HG03175 (cell line): ENCODE results near the gene UST.
A peak's percentile ranks its signal among the peaks of the same experiment; 100 is the strongest.

Experiments used
- ATAC-seq: cut with Tn5 transposase; IDR thresholded peaks from one replicate; pipeline ENCODE4 v1.9.1; 2021; ENCODE audit warnings: mild to moderate bottlenecking, moderate library complexity; ENCODE audit not compliant: unreplicated experiment

Gene UST

DNA sequence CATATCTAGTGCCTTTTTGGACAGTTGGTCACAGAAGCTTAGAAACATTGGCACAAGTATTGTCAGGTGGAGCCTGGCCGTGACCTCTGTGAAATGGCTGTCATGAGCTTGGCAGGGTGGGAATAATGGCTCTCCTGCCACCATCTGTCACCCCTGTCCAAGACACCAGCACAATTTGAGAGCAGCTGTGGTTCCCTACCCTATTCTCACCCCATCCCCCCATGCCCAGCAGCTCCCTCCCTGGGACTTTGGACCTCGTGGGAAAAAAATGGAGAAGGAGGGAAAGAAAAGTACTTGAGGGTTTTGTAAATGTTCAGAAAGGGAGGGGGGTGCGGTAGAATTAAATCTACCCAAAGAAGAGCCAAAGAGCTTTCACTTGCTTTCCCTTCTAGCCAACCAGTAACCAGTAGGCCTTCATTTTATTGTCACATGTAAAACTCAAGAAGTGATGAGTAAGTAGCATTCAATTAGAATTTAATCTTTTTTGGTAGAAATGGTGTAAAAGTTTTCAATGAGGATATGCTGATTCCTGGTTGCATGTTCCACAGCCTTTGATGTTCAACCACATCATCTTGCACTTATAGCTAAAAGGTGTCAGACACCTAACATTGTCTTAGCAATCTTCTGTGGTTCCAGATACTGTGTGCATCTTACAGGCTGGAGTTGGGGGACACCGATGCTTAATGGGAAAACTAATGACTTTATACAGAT lies 307.2 kb downstream of the UST start:
- peak; percentile 1 for ATAC-seq

DNA sequence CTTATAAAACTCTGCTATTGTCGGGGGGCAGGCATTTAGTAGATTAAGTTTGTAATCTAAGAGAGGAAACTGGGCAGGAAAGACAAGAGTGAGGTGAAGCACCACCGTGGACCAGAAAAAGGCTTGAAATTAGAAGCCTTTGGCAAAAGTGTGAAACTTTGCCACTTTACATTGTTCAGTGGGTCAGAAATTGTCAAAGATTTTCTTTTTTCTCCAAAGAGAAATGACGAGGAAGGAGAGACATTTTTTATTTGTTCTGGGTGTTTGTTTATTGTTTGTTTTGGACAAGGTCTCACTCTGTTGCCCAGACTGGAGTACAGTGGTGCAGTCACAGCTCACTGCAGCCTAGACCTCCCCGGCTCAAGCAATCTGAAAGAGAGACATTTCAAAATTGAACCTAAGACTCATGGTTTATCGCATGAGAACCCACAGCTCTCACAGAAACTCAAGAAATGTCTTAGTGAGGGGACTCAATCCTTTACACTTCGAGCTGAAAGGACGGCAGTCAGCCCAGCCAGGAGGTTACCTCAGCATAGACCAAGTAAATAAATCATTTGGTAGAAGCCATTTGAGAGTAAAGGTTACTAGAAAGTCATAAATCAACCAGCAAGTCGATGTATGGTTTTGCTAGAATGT lies 307.8 kb downstream of the UST start:
- peak; percentile 82 for ATAC-seq

DNA sequence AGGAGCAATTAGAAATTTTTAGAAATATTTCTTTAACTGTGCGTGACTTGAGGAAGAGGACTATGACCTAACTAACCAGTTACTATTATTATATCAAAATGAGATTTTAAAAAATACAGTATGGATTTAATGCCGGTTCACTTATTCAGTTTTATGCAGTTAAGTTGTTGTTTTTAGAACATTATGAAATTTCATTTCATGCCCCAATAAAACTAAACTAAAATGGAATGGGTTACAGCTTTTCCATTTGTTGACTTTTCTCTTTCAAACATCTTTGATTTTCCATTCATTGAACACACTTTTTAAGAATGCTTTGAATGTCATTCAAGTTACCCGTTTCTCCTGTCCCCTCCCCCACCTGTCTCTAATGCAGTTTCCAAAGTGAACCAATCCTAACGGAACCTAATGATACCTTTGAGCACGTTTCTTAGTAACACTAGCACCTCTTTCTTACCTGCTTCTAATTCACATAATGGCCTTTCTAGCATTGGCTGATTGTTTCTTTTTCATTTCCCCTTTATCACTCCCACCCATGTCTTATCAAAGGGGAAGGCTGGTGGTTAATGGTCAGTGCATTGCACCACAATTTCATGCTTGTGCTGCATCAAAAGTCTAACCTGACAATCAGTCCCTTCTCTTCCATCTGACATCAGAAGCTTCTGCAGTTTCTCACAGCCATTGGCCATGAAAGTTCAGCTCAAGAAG lies 308.5 kb downstream of the UST start:
- peak; percentile 28 for ATAC-seq

DNA sequence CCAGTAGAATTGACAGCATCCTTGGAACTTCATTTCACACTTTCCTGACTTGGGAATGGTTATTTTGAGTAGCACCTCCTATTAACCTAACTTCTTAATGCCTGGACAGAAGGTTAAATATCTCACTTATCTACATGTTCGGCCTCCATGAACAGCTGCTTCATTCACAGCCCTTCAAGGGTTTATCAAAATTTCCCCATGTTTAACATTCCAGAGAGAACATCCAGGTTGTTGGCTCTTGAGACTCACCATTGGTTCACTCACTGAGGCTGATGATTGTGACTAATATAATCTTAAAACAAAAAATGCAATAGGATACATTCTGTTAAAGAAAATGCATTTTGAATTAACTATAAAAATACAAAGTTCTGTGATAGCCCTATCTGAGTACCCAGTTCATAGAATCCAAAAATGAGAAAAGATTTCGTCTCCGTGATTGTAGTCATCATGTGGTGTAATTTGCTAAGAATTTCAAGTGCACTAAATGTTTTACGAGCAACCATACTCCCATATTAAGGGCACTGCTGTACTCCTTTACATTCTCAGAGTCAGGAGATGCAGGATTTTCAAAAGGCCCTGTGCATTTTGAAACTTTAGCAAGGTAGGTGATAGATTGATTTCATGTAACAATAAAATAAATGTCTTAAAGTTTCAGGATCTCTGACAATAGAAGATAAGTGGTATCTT lies 310.1 kb downstream of the UST start:
- ATAC-seq = no peak

DNA sequence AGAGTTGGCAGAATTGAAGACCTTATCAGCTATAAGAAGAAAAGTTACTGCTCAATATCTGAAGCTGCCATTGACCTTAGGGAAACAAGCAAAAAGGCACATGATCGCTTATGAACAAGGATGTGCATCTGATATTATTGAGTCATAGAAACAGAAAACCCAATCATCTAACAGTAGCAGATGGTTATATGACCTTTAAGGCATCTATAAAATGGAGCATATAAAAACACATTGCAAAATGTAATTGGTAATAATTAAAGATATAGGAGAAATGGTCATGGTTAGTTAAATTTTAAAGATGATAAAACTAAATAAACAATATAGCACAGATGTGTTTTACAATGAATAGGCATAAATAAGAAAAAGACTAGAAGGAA lies 310.6 kb downstream of the UST start:
- no peak for ATAC-seq

DNA sequence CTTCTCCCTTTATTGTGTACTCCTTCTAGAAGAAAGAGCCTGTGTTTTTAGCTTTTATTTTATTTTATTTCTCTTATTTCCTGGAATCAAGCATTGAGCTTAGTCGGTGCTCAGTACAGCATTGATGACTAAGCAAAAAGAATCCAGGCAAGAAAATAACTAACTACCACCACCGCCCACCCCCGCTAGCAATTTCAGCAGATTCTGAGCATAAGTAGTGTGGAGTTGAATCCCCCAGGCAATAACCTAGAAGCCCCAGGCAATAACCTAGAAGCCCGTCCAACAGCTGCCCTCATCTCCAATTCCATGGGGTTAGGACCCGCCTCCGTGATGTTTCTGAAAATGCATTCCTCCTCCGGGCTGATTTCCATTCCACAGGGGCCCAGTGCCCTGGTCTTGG lies 312.7 kb downstream of the UST start:
- ATAC-seq = no peak

DNA sequence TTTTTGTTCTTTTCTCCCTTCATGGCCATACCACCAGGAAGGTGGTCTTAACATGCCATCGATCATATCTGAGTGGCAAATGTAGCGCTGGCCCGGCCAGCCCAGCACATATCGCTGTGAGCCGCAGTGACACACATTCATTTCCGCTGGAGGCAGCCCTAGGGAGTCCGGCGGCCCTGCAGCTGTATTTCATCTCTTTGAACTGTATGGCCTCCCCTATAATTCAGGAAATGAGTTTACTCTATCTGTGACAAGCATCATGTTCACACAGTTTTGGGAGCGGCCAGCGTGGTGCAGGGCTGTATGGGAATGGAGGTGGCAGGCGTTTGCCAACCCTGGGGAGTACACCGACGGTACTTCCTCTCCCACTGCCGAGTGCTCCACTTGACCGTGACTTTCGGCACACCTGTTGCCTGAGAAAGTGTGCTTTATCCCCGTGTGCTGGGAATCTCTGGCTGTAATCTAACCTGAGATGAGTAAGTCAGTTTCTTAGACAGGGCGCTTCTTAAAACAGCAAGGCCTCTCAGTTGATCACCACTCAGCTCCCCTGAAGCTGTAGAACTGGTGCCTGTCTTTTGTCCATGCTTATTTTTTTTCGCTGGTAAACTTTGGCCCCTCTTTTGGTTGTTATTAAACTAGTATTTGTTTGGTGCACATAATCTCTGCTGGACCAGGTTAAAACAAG lies 313.6 kb downstream of the UST start:
- ATAC-seq = peak; percentile 88

DNA sequence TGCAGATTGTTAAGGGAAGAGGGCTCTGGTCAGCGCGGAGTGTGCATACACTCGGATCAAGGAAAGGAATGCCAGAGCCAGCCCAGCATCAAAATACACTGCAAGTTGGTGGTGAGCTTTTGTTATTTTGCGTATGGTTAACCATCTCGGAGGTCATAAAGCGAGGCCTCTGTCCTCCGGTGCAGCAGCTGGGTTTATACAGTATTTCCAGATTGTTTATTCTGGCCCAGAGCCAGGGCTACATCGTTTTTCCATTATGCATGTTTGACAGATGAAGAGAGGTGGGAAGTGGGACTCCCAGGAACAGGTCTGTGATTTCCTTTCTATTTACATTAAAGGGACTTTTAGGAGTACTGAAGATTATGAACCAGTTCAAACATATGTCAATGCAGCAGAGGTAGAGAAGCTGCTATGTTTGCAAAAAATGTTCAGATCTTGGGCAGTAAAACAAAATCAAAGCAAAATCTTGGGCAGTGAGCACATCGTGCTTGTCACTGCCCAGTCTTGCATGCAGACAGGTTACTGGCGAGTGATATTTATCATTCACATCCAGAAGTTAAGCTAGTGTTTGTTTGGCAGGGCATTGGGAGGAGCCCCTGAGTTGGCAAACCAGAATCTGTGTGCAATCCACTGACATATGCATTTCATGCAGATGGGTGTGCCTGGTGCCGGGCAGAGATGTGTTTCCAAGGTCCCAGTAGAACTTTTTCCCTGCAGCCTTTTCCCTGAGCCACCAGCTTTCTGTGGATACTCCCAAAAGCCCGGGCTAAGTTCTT lies 314.3 kb downstream of the UST start:
- ATAC-seq = no peak

DNA sequence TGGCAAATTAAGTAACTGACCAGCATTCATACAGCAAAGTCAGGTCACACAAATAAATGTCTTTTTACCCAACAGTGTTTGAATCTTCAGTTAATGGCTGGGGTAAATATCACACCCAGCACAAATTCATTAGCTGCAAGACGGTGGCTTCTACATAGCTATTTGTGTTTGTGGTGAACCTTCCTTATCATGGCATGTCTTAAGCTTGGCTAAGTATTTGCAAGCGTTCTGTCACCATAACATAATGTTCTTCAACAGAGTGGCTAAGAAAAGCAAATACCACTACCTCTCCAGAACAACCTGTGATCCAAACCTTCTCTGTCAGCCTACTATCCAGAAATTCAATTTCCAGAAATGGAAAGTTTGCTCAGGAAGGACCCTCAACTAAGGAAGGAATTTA lies 315.1 kb downstream of the UST start:
- ATAC-seq = no peak

DNA sequence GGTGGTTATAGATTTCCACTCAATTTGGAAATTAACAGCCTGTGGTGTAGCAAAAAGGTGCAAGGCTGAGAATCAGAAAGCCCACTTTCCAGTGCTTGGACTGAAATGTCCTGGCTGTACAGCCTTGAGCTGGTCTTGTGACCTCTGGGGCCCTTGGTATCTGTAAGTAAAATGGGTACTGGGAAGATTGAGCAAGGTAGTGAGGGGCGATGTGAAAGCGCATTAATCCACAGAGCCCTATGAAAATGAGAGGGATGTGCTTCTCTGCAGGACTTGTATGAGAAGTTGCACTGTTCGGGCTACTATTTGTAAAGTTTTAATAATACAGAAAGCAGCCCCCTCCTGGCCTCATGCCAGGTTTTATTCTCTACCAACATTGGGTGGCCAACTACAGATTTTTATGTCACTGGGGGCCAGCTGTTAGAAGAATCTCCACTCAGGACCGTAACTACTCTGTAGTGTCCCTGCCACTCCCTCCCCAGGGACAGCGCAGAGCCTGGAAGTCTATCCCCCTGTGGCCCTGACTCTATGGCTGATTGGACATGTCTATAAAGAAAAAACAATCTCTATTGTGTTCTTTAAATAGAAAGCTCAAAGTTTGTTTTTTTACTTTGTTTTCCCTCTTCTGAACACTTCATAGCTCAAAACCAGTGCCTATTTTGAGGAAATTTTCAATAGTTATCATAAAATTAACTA lies 316.0 kb downstream of the UST start:
- ATAC-seq = no peak

DNA sequence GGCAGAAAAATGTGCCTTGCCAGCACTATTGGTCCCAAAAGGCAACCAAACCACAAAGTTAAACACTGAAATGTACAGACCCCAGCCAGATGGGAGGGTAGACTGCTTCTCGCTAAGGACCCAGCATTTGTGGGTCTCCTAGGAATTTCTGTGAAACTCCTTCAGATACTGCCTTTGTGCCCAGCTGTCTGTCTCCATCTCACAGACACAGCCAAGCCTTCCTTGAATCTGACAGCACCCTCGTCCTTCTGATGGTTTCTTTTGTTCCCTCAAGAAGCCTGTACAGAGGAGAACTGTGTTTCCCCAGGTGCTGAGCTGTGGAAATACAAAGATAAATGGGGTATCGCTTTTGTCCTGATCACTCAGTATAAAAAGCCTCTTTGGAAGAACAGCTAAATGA lies 316.6 kb downstream of the UST start:
- no peak for ATAC-seq

DNA sequence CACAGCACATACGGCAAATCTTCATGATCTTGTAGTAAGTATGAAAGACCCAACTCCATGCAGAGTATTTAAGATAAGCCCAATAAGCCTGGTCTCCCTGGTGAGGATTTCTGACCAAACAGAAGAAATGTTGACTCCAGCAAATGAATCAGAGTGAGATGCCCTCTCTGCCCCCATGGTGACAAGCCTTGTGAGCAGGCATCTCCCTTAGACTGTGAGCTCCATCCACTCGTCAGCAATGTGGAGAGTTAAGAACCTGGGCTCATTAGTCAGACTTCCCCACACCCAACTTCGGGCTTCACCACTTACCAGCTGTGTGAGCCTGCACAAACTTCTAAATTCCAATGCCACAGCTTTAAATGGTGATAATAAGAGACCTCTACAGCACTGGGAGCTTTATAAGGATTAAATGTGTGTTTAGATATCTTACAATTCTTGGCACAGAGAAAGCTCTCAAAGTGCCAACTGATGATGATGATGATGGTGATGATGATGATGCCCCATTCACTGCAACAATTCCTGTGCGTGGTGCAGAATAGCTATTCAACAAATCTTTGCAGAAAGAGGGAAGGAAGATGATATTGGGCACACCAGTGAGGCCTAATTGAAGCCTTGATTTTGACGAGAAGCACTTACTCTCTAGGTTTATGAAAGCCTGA lies 317.3 kb downstream of the UST start:
- ATAC-seq = no peak

DNA sequence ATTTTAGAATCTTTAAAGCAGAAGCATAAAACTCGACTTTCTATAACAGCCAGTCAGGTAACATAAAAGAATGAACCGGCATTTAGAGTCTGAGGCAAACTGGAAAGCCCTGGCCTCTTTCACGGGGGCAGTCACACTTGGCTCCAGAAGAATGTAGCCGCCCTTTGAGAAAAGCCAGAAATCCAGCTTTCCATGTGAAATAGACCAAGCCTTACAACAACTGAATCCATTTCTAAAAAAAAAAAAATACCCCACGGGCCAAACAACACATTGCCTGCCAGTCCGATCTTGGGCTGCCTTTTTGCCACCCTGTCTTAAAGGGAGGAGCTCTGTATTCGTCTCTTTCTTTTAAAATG lies 317.8 kb downstream of the UST start:
- no peak for ATAC-seq

DNA sequence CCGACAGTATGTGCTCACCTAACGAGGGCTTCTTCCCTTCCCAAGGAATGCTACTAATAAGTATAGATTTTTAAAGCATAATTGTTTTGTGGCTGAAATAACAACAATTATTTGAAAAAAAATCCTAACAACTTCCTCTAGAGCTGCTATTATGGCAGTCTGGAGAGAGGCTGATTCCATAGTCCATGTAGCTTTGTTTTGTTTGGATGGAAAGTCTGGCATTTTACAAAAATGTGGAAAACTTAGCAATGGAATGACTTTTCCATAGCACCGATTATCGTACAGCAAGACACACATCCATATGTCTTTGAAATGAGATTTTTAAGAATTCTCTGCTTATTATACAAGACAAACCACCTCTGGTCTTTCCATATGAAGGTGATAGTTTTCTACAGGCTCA lies 318.3 kb downstream of the UST start:
- no peak for ATAC-seq

DNA sequence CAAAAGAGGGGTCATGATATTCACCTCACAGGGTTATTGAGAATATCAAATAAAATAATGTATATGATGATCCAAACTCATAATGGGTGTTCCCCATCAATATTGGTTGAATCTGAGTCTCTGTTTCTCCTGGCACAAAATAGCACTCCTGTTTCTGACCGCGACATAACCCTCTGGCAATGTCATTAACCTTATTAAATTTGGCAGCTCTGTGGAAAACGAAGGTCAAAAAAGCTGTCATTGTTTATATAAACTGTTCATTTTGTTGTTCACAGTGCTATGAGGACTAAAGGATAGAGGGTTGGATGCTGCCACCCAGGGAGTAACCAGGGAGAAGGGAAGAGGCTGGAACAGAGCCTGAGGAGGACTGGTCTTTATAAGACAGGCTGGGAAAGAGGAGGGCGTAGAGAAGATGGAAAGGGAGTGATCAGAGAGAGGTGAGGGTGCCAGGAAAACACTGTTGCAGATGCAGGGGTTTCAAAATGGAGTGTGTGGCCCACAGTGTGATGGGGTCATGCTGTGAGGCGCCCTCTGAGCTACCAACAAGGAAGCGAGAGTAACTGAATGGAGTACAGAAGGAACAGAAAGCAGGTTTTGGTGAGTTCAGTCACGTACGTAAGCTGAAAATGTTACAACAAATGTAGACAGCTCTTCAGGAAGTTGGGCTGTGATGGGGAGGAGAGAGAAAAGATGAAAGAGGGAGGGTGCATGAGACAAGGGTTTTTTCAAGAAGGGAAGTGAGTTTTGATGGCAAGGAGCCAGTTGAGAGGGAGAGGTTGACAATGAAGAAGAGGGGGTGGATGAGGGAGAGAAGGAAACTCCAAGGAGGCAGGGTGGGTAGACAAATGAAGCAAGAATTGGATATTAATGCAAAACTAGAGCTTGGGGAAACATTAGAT lies 319.1 kb downstream of the UST start:
- ATAC-seq = peak; percentile 98

DNA sequence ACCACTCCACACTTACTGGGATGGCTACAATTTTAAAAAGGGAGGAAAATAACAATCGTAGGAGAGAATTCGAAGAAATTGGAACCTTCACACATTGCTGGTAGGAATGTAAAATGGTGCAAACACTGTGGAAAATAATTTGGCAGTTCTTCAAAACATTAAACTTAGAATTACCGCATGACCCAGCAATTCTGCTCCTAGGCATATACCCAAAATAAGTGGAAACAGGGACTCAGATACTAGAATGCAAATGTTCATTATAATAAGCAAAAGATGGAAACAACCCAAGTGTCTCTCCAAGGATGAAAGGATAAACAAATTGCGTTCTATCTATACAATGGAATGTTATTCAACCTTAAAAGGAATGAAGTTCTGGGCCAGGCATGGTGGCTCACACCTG lies 325.2 kb downstream of the UST start:
- ATAC-seq = no peak

DNA sequence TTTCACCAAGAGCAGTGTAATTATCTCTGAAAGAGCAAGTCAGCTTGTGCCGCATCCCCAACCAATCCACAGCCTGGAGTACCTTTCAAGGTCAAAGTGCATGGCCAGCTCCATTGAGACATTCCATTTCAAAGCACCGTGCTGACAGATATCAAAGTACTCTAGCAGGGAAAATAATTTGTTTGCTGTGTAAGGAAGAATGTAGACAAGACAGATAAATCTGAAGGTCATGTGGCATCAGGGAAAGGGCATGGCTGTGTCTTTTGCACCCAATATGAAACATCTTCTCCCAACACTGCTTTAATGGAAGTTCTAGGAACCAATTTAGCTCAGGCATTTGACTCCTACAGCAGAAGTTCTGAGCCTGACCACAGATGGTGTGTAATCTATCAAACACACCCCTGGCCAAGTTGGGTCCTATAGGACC lies 328.0 kb downstream of the UST start:
- no peak for ATAC-seq

DNA sequence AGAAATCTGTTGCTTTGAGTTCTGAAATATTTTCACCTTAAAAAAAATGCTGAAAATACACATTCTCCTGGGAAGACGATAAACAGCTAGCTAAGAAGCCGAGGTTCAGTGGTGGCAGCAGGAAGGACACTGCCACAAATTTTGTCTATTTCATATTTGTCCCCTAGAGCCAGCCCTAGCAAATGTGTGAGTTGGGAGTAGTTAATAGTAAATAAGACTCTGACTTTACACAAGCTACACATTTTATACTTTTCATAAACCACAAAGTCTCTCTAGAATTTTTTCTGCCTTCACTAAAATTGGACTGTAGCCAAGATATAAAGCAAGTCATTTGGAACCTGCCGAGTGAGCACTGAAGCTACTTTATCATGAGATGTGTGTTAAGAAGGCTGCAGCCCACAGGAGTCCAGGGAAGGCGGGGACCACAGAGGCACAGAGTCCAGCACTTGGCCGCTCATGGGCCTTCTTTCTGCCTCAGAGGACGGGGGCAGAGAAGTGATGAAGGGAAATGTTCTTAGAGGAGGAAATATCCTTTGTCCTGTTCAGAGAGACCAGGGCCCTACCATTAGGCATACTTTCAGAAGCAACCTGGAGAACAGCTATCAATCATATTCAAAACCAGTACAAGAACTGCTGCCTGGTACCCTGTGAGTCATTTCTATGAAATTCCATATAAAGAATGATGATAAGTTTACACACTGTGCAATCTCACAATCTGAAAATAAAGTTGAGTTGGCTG lies 329.0 kb downstream of the UST start:
- no peak for ATAC-seq
